K562 (cell line): ENCODE measurements around the gene CDK11B. TPM values are rescaled to one million over a fixed set of nuclear protein-coding genes. Genes with fewer than 3 reads are reported as not detected.

Source experiments
- ATAC-seq: fragments of 200-7000 bp; cut with Tn5 transposase; 3 replicates; pipeline ENCODE4 v1.9.1; 2020; ENCODE audit warnings: moderate library complexity
- BruUV-seq: library from RNA; stranded (reverse); fragments of 400-500 nt; replicated peaks from 2 replicates; lab custom pipeline; 2021; lab: Mats Ljungman, UMichigan
- CTCF ChIA-PET: fragments of 300-600 bp; formaldehyde crosslinking; extraction: SDS; loops from one replicate; lab custom pipeline; 2021; ENCODE audit warnings: low intra/inter-chr PET ratio; lab: Yijun Ruan, JAX
- POLR2A ChIA-PET: fragments of 300-600, 350-650 bp; sonication (Branson Sonifier 250); formaldehyde crosslinking; extraction: SDS; loops from one replicate; lab custom pipeline; 2021; ENCODE audit warnings: antibody characterized with exemption, inconsistent platforms; lab: Yijun Ruan, JAX
- DNase-seq, 4 experiments: peaks; one replicate each; pipeline versions ENCODE4 v3.0.0 to v3.0.0-alpha.2; 2011 to 2018; ENCODE audit warnings: low spot score in 3 of 4, mixed read lengths in 3 of 4; ENCODE audit errors: extremely low read depth in 1 of 4
- FAIRE-seq: peaks from 2 replicates; lab custom pipeline; 2011; peaks lifted over from hg19 to GRCh38; lab: Jason Lieb, UNC
- H2AFZ ChIP-seq: 2 replicates; pipeline ENCODE4 v1.6.0; 2011; ENCODE audit warnings: low read depth, low read length, control low read depth, inconsistent platforms
- H3K27ac ChIP-seq: fragments of 200-600 bp; 3 replicates; pipeline ENCODE4 v1.8.0; 2011; ENCODE audit warnings: low read depth, mild to moderate bottlenecking, control low read depth, inconsistent platforms, low read length, moderate library complexity, mixed read lengths; ENCODE audit errors: extremely low read depth
- H3K27me3 ChIP-seq, 2 experiments: fragments of 300-600 bp in 1 of 2; 2 replicates in 1 of 2; 3 replicates in 1 of 2; pipeline versions ENCODE4 v1.6.0 to v1.8.0; 2011; ENCODE audit warnings: inconsistent platforms in 2 of 2, low read length in 2 of 2, mild to moderate bottlenecking in 1 of 2, mixed read lengths in 1 of 2, moderate library complexity in 1 of 2; ENCODE audit not compliant: control insufficient read depth in 2 of 2, insufficient read depth in 2 of 2
- H3K36me3 ChIP-seq: fragments of 300-600 bp; 3 replicates; pipeline ENCODE4 v1.8.0; 2011; ENCODE audit warnings: mild to moderate bottlenecking, low read length, inconsistent platforms; ENCODE audit not compliant: control insufficient read depth, insufficient read depth
- H3K4me1 ChIP-seq, 2 experiments: fragments of 200-600 bp in 1 of 2; replicated peaks in 1 of 2; 2 replicates in 1 of 2; 3 replicates in 1 of 2; pipeline versions ENCODE4 v1.5.1 to v1.8.0; 2011; ENCODE audit warnings: inconsistent platforms in 2 of 2, low read length in 2 of 2, mild to moderate bottlenecking in 1 of 2, mixed read lengths in 1 of 2, moderate library complexity in 1 of 2; ENCODE audit not compliant: control insufficient read depth in 2 of 2, insufficient read depth in 2 of 2
- H3K4me2 ChIP-seq: 2 replicates; pipeline ENCODE4 v1.6.1; 2011; ENCODE audit warnings: low read length, control low read depth, inconsistent platforms, mixed read lengths; ENCODE audit not compliant: insufficient read depth
- H3K4me3 ChIP-seq: fragments of 200-600 bp; sonication (generic), shearing (Covaris generic); 2 replicates; pipeline ENCODE4 v1.5.1; 2016; ENCODE audit warnings: control low read depth, inconsistent platforms
- H3K79me2 ChIP-seq: fragments of 200-600 bp; 3 replicates; pipeline ENCODE4 v1.8.0; 2011; ENCODE audit warnings: low read length, inconsistent platforms; ENCODE audit not compliant: control insufficient read depth, insufficient read depth
- H3K9ac ChIP-seq, 2 experiments: 2 replicates each; pipeline versions ENCODE4 v1.6.0 to v1.6.1; 2011; ENCODE audit warnings: low read depth in 2 of 2, low read length in 2 of 2, control low read depth in 1 of 2, inconsistent platforms in 1 of 2, mild to moderate bottlenecking in 1 of 2, mixed read lengths in 1 of 2; ENCODE audit not compliant: insufficient read depth in 1 of 2
- H3K9me1 ChIP-seq: one replicate; pipeline ENCODE4 v1.6.0; 2011; ENCODE audit warnings: inconsistent platforms, mild to moderate bottlenecking, low read length, moderate library complexity; ENCODE audit not compliant: control insufficient read depth, insufficient read depth
- H3K9me3 ChIP-seq: replicated peaks from 2 replicates; pipeline ENCODE4 v1.5.1; 2011; ENCODE audit warnings: low read depth, low read length, inconsistent platforms; ENCODE audit not compliant: control insufficient read depth, insufficient read depth
- H4K20me1 ChIP-seq: replicated peaks from 2 replicates; pipeline ENCODE4 v1.6.1; 2011; ENCODE audit warnings: low read length, inconsistent platforms, mixed read lengths; ENCODE audit not compliant: control insufficient read depth, insufficient read depth
- ARNT ChIP-seq, 2 experiments: fragments of 450-650 bp; IDR thresholded peaks; 2 replicates each; pipeline ENCODE4 v1.6.1; 2016; ENCODE audit warnings: mild to moderate bottlenecking in 1 of 2
- ERF ChIP-seq: fragments of 450-650 bp; formaldehyde crosslinking; IDR thresholded peaks from 2 replicates; pipeline ENCODE4 v1.4.0; 2020; ENCODE audit warnings: mild to moderate bottlenecking, mixed read lengths
- MTA2 ChIP-seq: fragments of 450-650 bp; IDR thresholded peaks from 2 replicates; pipeline ENCODE4 v1.6.1; 2016; ENCODE audit warnings: low read depth
- MYC ChIP-seq, 2 experiments: fragments of 250-450 bp in 1 of 2; sonication (Bioruptor Pico) in 1 of 2; IDR thresholded peaks; 2 replicates each; pipeline versions ENCODE4 v1.5.1 to v1.6.1; 2012 to 2021; ENCODE audit warnings: low read depth in 2 of 2, borderline replicate concordance in 1 of 2, improper control_type of control experiment in 1 of 2, low read length in 1 of 2, mild to moderate bottlenecking in 1 of 2, moderate library complexity in 1 of 2
- NFRKB ChIP-seq: fragments of 450-650 bp; IDR thresholded peaks from 2 replicates; pipeline ENCODE4 v1.6.1; 2016; ENCODE audit warnings: low read depth
- NONO ChIP-seq, 2 experiments: fragments of 200-400 bp in 1 of 2; fragments of 450-650 bp in 1 of 2; formaldehyde crosslinking in 1 of 2; IDR thresholded peaks; 2 replicates each; pipeline ENCODE4 v1.6.1; 2017; ENCODE audit warnings: low read depth in 2 of 2, mild to moderate bottlenecking in 2 of 2, moderate library complexity in 2 of 2, low read length in 1 of 2
- NR1H2 ChIP-seq: sonication (generic); formaldehyde crosslinking; IDR thresholded peaks from 2 replicates; pipeline ENCODE4 v1.4.0; 2020; ENCODE audit warnings: mild to moderate bottlenecking, missing genetic modification reagents
- PHTF2 ChIP-seq: fragments of 250-450 bp; sonication (Bioruptor Pico); IDR thresholded peaks from 2 replicates; pipeline ENCODE4 v1.5.0; 2021; ENCODE audit warnings: mild to moderate bottlenecking
- RBM22 ChIP-seq: fragments of 200-400 bp; formaldehyde crosslinking; IDR thresholded peaks from 2 replicates; pipeline ENCODE4 v1.6.1; 2018; ENCODE audit warnings: low read length, low read depth; ENCODE audit not compliant: poor library complexity, severe bottlenecking
- SNIP1 ChIP-seq: fragments of 450-650 bp; IDR thresholded peaks from 2 replicates; pipeline ENCODE4 v1.7.1; 2017; ENCODE audit warnings: low read depth, mild to moderate bottlenecking
- TRIM24 ChIP-seq, 2 experiments: fragments of 450-650 bp; IDR thresholded peaks; 2 replicates each; pipeline ENCODE4 v1.6.1; 2016
- U2AF1 ChIP-seq: fragments of 200-400 bp; formaldehyde crosslinking; optimal IDR thresholded peaks from 2 replicates; pipeline ENCODE3; 2017; ENCODE audit warnings: mild to moderate bottlenecking, low read depth, low read length, moderate library complexity
- ZNF143 ChIP-seq: sonication (generic); formaldehyde crosslinking; IDR thresholded peaks from 2 replicates; pipeline ENCODE4 v1.9.0; 2022; ENCODE audit warnings: mild to moderate bottlenecking, missing genetic modification reagents
- ZNF324 ChIP-seq: fragments of 250-450 bp; sonication (Bioruptor Pico); IDR thresholded peaks from 2 replicates; pipeline ENCODE4 v1.4.0; 2020; ENCODE audit warnings: mild to moderate bottlenecking
- ZNF707 ChIP-seq: fragments of 250-450 bp; sonication (Bioruptor Pico); conservative IDR thresholded peaks from 2 replicates; pipeline ENCODE4 v1.8.0; 2022; ENCODE audit warnings: inconsistent platforms, mild to moderate bottlenecking, moderate library complexity
- WGBS: fragments of 100-300 bp; shearing (Covaris generic); methylation state at CpG from one replicate; pipeline ENCODE4 v1.1.6; 2016; ENCODE audit warnings: low coverage, mixed read lengths; ENCODE audit not compliant: insufficient coverage; ENCODE audit errors: missing lambda C conversion rate; 5-methylcytosine and 5-hydroxymethylcytosine counted together
- in situ Hi-C: fragments of 300-500 bp; cut with MboI; formaldehyde crosslinking; loops from 4 replicates; pipeline ENCODE4 v1.15.0; 2018; ENCODE audit warnings: inconsistent platforms, mixed read lengths
- intact Hi-C: fragments of 100-400 bp; cut with micrococcal nuclease; formaldehyde crosslinking; loops from 2 replicates; pipeline ENCODE4 v1.14.2; 2022
- polyA plus RNA-seq, 8 experiments: library from polyadenylated mRNA; depleted of rRNA in 4 of 8; stranded (reverse) in 5 of 8; unstranded in 3 of 8; fragments of >200 nt; fragmentation: Nextera tagmentation in 2 of 8; fragmentation: Illumina TruSeq in 1 of 8; extraction: Ambion mirVana in 2 of 8; extraction: Trizol in 1 of 8; gene quantifications; 2 replicates each; pipeline versions ENCODE4 v1.2.1 to v1.2.3, GENCODE V29; 2011 to 2014; ENCODE audit warnings: inconsistent platforms in 1 of 8, missing spikeins in 1 of 8
- total RNA-seq, 7 experiments: library from RNA; depleted of rRNA in 6 of 7; stranded (reverse); fragments of >200 nt in 6 of 7; fragmentation: Illumina TruSeq in 2 of 7; extraction: Trizol in 2 of 7; gene quantifications; 2 replicates each; pipeline versions ENCODE4 v1.2.1 to v1.2.3, GENCODE V29; 2011 to 2021; ENCODE audit warnings: low replicate concordance in 1 of 7
- TF ChIP-seq, protein P1 (sequence below): sonication (generic); formaldehyde crosslinking; IDR thresholded peaks from 2 replicates; pipeline ENCODE4 v1.8.0; 2022; ENCODE audit warnings: mild to moderate bottlenecking, missing genetic modification reagents
- TF ChIP-seq, protein P2 (sequence below): fragments of 250-450 bp; sonication (Bioruptor Pico); IDR thresholded peaks from 2 replicates; pipeline ENCODE4 v1.4.0; 2020
- TF ChIP-seq, protein P3 (sequence below), 2 experiments: IDR thresholded peaks; 2 replicates each; pipeline ENCODE4 v1.6.1; 2012; ENCODE audit warnings: improper control_type of control experiment in 2 of 2, low read depth in 2 of 2, low read length in 2 of 2, borderline replicate concordance in 1 of 2

Gene CDK11B
- total and polyA plus RNA-seq, 9 of the 15 experiments (the other 6 are each of a cell fraction or from before 2014, with no cell fraction given): 2.8 to 52.2 (median 19.5) TPM

DNA sequence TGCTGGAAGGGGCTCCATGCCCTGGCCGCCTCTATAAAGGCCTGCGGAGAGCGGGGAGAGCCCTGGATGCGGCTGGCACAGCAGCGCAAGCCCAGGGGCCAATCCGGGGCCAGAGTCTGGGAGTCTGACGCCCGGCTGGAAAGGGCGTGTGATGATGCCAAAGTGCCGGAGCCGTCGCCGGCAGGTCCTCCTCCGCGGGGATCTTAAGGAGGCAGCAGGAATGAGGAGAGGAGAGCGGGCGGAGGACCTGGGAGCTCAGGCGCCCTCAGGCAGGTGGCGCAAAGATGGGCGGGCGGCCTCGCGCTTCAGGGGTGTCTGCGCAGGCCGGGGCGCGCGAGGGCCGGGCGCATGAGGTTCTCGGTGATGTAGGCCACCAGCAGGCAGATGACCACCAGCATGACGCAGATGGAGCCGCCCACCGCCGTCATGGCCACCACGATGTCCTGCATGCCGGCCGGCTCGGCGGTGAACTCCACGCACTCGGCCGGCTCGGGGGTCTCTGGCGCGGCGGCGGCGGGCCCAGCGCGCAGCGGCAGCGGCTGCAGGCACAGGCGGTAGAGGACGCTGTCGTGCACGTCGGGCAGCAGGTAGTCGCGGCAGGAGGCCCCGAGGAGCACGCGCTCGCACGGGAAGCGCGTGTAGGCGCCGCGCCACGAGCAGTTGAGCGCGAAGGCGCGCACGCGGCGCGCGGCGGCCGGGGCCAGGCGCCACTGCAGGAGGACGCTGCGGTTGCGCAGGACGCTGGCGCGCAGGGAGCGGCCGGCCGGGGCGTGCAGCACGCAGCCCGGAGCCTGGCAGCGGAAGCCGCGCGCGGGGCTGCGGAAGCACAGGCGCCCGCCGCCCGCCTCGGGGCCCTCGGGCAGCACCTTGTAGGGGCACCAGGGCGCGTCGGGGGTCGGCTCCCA, 59.5 kb downstream of the CDK11B start:
- Histone ChIP-seq H3K36me3 (no peaks in the 10 kb centered on the region), H3K4me3 (peak overlapping the region; percentile 23), H2AFZ (peak overlapping the region; percentile 78), H3K9ac (peak overlapping the region in 1 of 2 experiments; percentile 86; a peak in 2 of 4 replicates), H3K9me1 (no peaks in the 10 kb centered on the region), H3K4me1 (peaks cover 20 to 79% of the 10 kb centered on the region in 2 experiments; a peak in 4 of 5 replicates), H3K9me3 (no peaks in the 10 kb centered on the region), H4K20me1 (no peaks in the 10 kb centered on the region; the same call in 1 of the 2 replicates), H3K79me2 (no peaks in the 10 kb centered on the region; the same call in 2 of the 3 replicates), H3K27ac (no peak overlapping the region), H3K27me3 (no peaks in the 10 kb centered on the region), H3K4me2 (peak overlapping the region; percentile 20; the same call in 1 of the 2 replicates)
- ChIA-PET CTCF (no interaction called here), POLR2A (interaction anchor here (0.6 to 0.7 kb wide), 2 partner anchors 16 to 70 kb away, joined by 3 to 4 read pairs; no protein-coding TSS in a partner anchor)
- peak; percentile 70 to 81 (median 78) for DNase-seq
- intact Hi-C loops: no loop called here
- 29% methylated on average over 80 of the region's 111 CpGs for WGBS
- in situ Hi-C loops: no loop called here
- ATAC-seq: peak; percentile 44
- FAIRE-seq: no peak
- no TSS peak for BruUV-seq
- TF ChIP-seq ZNF324 (CRISPR knock-in tag) (no peak), MTA2 (no peak), MYC (IDR thresholded peaks at IDR 0.05; ENCODE audit: low read depth, low read length) (peak; percentile 84), MYC (CRISPR knock-in tag; IDR thresholded peaks at IDR 0.05; ENCODE audit: borderline replicate concordance, low read depth) (no peak), SNIP1 (no peak), NONO (IDR thresholded peaks at IDR 0.05; ENCODE audit: low read depth in 2 of 2, low read length in 1 of 2) (peak in 1 of 2 experiments; percentile 50; a peak in 1 of 4 replicates), TRIM24 (IDR thresholded peaks at IDR 0.05) (no peak), ERF (peak; percentile 83; the same call in 1 of the 2 replicates), PHTF2 (CRISPR knock-in tag) (no peak), U2AF1 (peak; percentile 40), NFRKB (no peak), ZNF143 (no peak), ZNF707 (CRISPR knock-in tag) (no peak), RBM22 (no peak), NR1H2 (no peak), ARNT (IDR thresholded peaks at IDR 0.05) (no peak)
- TF ChIP-seq, protein P1, sequence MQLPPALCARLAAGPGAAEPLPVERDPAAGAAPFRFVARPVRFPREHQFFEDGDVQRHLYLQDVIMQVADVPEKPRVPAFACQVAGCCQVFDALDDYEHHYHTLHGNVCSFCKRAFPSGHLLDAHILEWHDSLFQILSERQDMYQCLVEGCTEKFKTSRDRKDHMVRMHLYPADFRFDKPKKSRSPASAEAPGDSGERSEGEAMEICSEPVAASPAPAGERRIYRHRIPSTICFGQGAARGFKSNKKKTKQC (CRISPR knock-in tag): peak; percentile 68; the same call in 1 of the 2 replicates
- TF ChIP-seq, protein P2, sequence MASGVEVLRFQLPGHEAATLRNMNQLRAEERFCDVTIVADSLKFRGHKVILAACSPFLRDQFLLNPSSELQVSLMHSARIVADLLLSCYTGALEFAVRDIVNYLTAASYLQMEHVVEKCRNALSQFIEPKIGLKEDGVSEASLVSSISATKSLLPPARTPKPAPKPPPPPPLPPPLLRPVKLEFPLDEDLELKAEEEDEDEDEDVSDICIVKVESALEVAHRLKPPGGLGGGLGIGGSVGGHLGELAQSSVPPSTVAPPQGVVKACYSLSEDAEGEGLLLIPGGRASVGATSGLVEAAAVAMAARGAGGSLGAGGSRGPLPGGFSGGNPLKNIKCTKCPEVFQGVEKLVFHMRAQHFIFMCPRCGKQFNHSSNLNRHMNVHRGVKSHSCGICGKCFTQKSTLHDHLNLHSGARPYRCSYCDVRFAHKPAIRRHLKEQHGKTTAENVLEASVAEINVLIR (CRISPR knock-in tag): no peak
- TF ChIP-seq, protein P3, sequence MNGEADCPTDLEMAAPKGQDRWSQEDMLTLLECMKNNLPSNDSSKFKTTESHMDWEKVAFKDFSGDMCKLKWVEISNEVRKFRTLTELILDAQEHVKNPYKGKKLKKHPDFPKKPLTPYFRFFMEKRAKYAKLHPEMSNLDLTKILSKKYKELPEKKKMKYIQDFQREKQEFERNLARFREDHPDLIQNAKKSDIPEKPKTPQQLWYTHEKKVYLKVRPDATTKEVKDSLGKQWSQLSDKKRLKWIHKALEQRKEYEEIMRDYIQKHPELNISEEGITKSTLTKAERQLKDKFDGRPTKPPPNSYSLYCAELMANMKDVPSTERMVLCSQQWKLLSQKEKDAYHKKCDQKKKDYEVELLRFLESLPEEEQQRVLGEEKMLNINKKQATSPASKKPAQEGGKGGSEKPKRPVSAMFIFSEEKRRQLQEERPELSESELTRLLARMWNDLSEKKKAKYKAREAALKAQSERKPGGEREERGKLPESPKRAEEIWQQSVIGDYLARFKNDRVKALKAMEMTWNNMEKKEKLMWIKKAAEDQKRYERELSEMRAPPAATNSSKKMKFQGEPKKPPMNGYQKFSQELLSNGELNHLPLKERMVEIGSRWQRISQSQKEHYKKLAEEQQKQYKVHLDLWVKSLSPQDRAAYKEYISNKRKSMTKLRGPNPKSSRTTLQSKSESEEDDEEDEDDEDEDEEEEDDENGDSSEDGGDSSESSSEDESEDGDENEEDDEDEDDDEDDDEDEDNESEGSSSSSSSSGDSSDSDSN (IDR thresholded peaks at IDR 0.05; ENCODE audit: borderline replicate concordance in 1 of 2, low read depth in 2 of 2, low read length in 2 of 2): peak in 1 of 2 experiments; percentile 67; a peak in 1 of 4 replicates
